HCT116 (cell line): ENCODE measurements around the gene ACP3. TPM values are rescaled to one million over a fixed set of nuclear protein-coding genes. Genes with fewer than 3 reads are reported as not detected.

ENCODE experiments used
- ATAC-seq: fragments of 200-7000 bp; cut with Tn5 transposase; 2 replicates; pipeline ENCODE4 v1.9.1; 2020; ENCODE audit warnings: mild to moderate bottlenecking, moderate library complexity
- BruUV-seq: library from RNA; stranded (reverse); fragments of 400-500 nt; replicated peaks from 2 replicates; lab custom pipeline; 2021; lab: Mats Ljungman, UMichigan
- CTCF ChIA-PET: fragments of 300-600 bp; sonication (Branson Sonifier 250); formaldehyde crosslinking; loops from one replicate; lab custom pipeline; 2021; ENCODE audit warnings: antibody characterized with exemption; lab: Charles Lee
- POLR2A ChIA-PET: fragments of 300-600, 350-600 bp; sonication (Branson Sonifier 250); formaldehyde crosslinking; loops from one replicate; lab custom pipeline; 2021; ENCODE audit warnings: antibody characterized with exemption; lab: Charles Lee
- RAD21 ChIA-PET, 2 experiments: fragments of 300-600 bp; sonication (Branson Sonifier 250); formaldehyde crosslinking; loops; one replicate each; lab custom pipeline; 2023; ENCODE audit warnings: low total read pairs in 2 of 2; ENCODE audit not compliant: uncharacterized antibody in 2 of 2, unreplicated experiment in 2 of 2, low non-redundant PET in 1 of 2; lab: Charles Lee
- DNase-seq: peaks from one replicate; pipeline ENCODE4 v3.0.0-alpha.2; 2010; ENCODE audit warnings: low read depth, low spot score
- H2AFZ ChIP-seq: fragments of 200-600 bp; shearing (Covaris generic), sonication (generic); 2 replicates; pipeline ENCODE4 v1.6.1; 2017; ENCODE audit warnings: low read depth, mixed run types, mixed read lengths, antibody characterized with exemption, low read length; ENCODE audit not compliant: poor library complexity, severe bottlenecking
- H3K27ac ChIP-seq: 2 replicates; pipeline ENCODE4 v1.5.1; 2012; ENCODE audit warnings: low read depth, low read length
- H3K27me3 ChIP-seq: fragments of 200-600 bp; sonication (generic); 2 replicates; pipeline ENCODE4 v1.6.1; 2016; ENCODE audit warnings: mixed run types, low read length, mixed read lengths; ENCODE audit not compliant: insufficient read depth
- H3K36me3 ChIP-seq, 2 experiments: fragments of 200-500 bp in 1 of 2; fragments of 200-600 bp in 1 of 2; sonication (Bioruptor generic) in 1 of 2; sonication (generic) in 1 of 2; 2 replicates each; pipeline versions ENCODE4 v1.5.1 to v1.6.1; 2014 to 2016; ENCODE audit warnings: low read length in 2 of 2, inconsistent platforms in 1 of 2, mixed read lengths in 1 of 2, mixed run types in 1 of 2; ENCODE audit not compliant: insufficient read depth in 2 of 2, control insufficient read depth in 1 of 2
- H3K4me1 ChIP-seq, 2 experiments: fragments of 200-600 bp in 1 of 2; sonication (generic) in 1 of 2; 2 replicates each; pipeline versions ENCODE4 v1.5.1 to v1.6.1; 2012 to 2017; ENCODE audit warnings: low read length in 2 of 2, inconsistent platforms in 1 of 2, mild to moderate bottlenecking in 1 of 2, mixed read lengths in 1 of 2, mixed run types in 1 of 2, moderate library complexity in 1 of 2; ENCODE audit not compliant: insufficient read depth in 2 of 2, control insufficient read depth in 1 of 2
- H3K4me2 ChIP-seq: fragments of 200-600 bp; sonication (generic); 2 replicates; pipeline ENCODE4 v1.6.1; 2017; ENCODE audit warnings: mixed run types, low read length, mixed read lengths
- H3K4me3 ChIP-seq, 2 experiments: fragments of 200-600 bp in 1 of 2; sonication (generic) in 1 of 2; replicated peaks in 1 of 2; 2 replicates each; pipeline ENCODE4 v1.5.1; 2011 to 2016; ENCODE audit warnings: low read length in 2 of 2, control low read depth in 1 of 2, low read depth in 1 of 2, mild to moderate bottlenecking in 1 of 2, mixed read lengths in 1 of 2, mixed run types in 1 of 2
- H3K79me2 ChIP-seq: fragments of 200-600 bp; sonication (generic); 2 replicates; pipeline ENCODE4 v1.6.1; 2017; ENCODE audit warnings: mild to moderate bottlenecking, mixed run types, low read length, moderate library complexity, mixed read lengths; ENCODE audit not compliant: insufficient read depth
- H3K9ac ChIP-seq: fragments of 200-600 bp; sonication (generic); 2 replicates; pipeline ENCODE4 v1.6.1; 2016; ENCODE audit warnings: low read length, mixed read lengths
- H3K9me2 ChIP-seq: fragments of 200-600 bp; sonication (generic), shearing (Covaris generic); 2 replicates; pipeline ENCODE4 v1.6.1; 2017; ENCODE audit warnings: mixed run types, mild to moderate bottlenecking, moderate library complexity; ENCODE audit not compliant: insufficient read depth
- H3K9me3 ChIP-seq, 2 experiments: fragments of 200-500 bp in 1 of 2; fragments of 200-600 bp in 1 of 2; sonication (Bioruptor generic) in 1 of 2; sonication (generic) in 1 of 2; 2 replicates each; pipeline ENCODE4 v1.6.1; 2014 to 2017; ENCODE audit warnings: low read length in 2 of 2, mixed read lengths in 2 of 2, inconsistent platforms in 1 of 2, low read depth in 1 of 2, mild to moderate bottlenecking in 1 of 2, mixed run types in 1 of 2, moderate library complexity in 1 of 2; ENCODE audit not compliant: control insufficient read depth in 1 of 2, insufficient read depth in 1 of 2
- H4K20me1 ChIP-seq: fragments of 200-600 bp; sonication (generic), shearing (Covaris generic); 2 replicates; pipeline ENCODE4 v1.6.1; 2017; ENCODE audit warnings: mixed run types, mild to moderate bottlenecking, moderate library complexity; ENCODE audit not compliant: insufficient read depth
- CTCF ChIP-seq, 3 experiments: fragments of 200-600 bp in 1 of 3; sonication (generic) in 1 of 3; IDR thresholded peaks in 2 of 3; conservative IDR thresholded peaks in 1 of 3; 2 replicates each; pipeline ENCODE4 v1.5.1; 2012 to 2017; ENCODE audit warnings: low read depth in 2 of 3, low read length in 2 of 3, antibody characterized with exemption in 1 of 3, borderline replicate concordance in 1 of 3, control low read depth in 1 of 3, mild to moderate bottlenecking in 1 of 3, mixed read lengths in 1 of 3, mixed run types in 1 of 3, moderate library complexity in 1 of 3; ENCODE audit not compliant: insufficient read depth in 1 of 3
- POLR2AphosphoS5 ChIP-seq: IDR thresholded peaks from 2 replicates; pipeline ENCODE4 v1.6.1; 2011; ENCODE audit warnings: mild to moderate bottlenecking, low read depth, low read length, moderate library complexity
- RAD21 ChIP-seq: IDR thresholded peaks from 2 replicates; pipeline ENCODE4 v1.6.1; 2012; ENCODE audit warnings: low read depth, mild to moderate bottlenecking
- YY1 ChIP-seq: IDR thresholded peaks from 2 replicates; pipeline ENCODE4 v1.6.1; 2011; ENCODE audit warnings: low read length, low read depth, moderate library complexity, mild to moderate bottlenecking; ENCODE audit not compliant: insufficient replicate concordance; ENCODE audit errors: extremely low read depth
- intact Hi-C: fragments of 100-400 bp; cut with micrococcal nuclease; formaldehyde crosslinking; loops from 2 replicates; pipeline ENCODE4 v1.10.0; 2022
- total RNA-seq: library from RNA; stranded (reverse); gene quantifications from one replicate; pipeline ENCODE4 v1.2.1, GENCODE V29; 2021; ENCODE audit not compliant: unreplicated experiment

ACP3 gene
- total RNA-seq, 1 experiment from 2014 or later: 0.79 TPM

- ATAC-seq (peak; percentile 90), DNase-seq (peak; percentile 50)
- Histone ChIP-seq H3K9me3 (no peaks in the 10 kb centered on the region), H3K79me2 (no peaks in the 10 kb centered on the region), H3K9ac (no peak overlapping the region), H3K4me1 (peaks cover 0 to 8% of the 10 kb centered on the region in 2 experiments; a peak in 3 of 4 replicates), H4K20me1 (no peaks in the 10 kb centered on the region), H3K9me2 (no peaks in the 10 kb centered on the region), H3K27ac (no peak overlapping the region), H3K27me3 (no peaks in the 10 kb centered on the region), H3K36me3 (no peaks in the 10 kb centered on the region), H3K4me3 (no peak overlapping the region), H3K4me2 (peak overlapping the region; percentile 38), H2AFZ (peak overlapping the region; percentile 17)
- peak; percentile 23 for TF ChIP-seq YY1
- TF ChIP-seq CTCF (IDR thresholded peaks at IDR 0.05 in 2 of 3, conservative IDR thresholded peaks at IDR 0.05 in 1 of 3; ENCODE audit: borderline replicate concordance in 1 of 3, insufficient read depth in 1 of 3, low read depth in 2 of 3, low read length in 2 of 3): peak; percentile 78 to 87 (median 85)
- no peak for TF ChIP-seq POLR2AphosphoS5
- peak; percentile 83 for TF ChIP-seq RAD21
- intact Hi-C loops: loop anchor here (1.0 to 5.0 kb wide), 3 partner anchors 86 to 316 kb away; no protein-coding TSS in a partner anchor
- ChIA-PET POLR2A (interaction anchor here (0.9 kb wide), 1 partner anchor 22 kb away, joined by 3 read pairs; no protein-coding TSS in a partner anchor), RAD21 (interaction anchor here (0.7 to 1.8 kb wide), 5 partner anchors 9 to 90 kb away, joined by 3 to 16 read pairs (median 6); no protein-coding TSS in a partner anchor), CTCF (interaction anchor here (0.6 to 4.6 kb wide), 22 partner anchors 9 to 305 kb away, joined by 3 to 105 read pairs (median 7); partner anchors contain the start of gene ACP3)
- BruUV-seq: no TSS peak
Measured at GRCh38 chr3:132343018-132343612, 25.9 kb downstream of the ACP3 start.
